Thyroid gland (tissue), 4 donors: Measurements from ENCODE around the gene RASGRP3.

Source experiments
- POLR2A ChIP-seq, 2 donors: fragments of 450-650 bp; IDR thresholded peaks; one replicate each; pipeline ENCODE4 v1.6.1; 2017; ENCODE audit warnings: antibody characterized with exemption in 2 of 2, mild to moderate bottlenecking in 2 of 2, moderate library complexity in 1 of 2
- TF ChIP-seq, protein P1 (sequence below), 6 experiments: fragments of 200-600 bp in 3 of 6; fragments of 450-650 bp in 3 of 6; sonication (generic) in 3 of 6; IDR thresholded peaks; one replicate each; pipeline ENCODE4 v1.5.1; 2016 to 2019; ENCODE audit warnings: antibody characterized with exemption in 6 of 6, mild to moderate bottlenecking in 2 of 6, inconsistent platforms in 1 of 6, moderate library complexity in 1 of 6

DNA sequence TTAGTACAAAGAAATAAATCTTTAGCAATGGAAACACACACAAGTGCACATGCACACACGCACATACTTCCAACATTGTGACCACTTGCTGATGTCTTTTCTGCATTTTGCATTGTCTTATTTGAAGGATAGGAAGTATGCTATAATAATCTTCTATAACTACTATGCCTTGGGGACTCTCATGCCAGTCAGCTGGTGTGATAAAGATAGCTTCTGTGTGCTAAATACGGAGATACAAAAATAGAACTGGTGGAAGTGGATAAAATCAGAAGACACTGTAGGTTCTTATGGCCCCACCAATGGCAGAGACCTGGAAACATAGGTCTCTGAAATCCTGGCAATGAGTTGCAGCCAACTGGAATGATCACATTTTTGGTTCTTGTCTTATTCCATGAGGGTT is 31.5 kb upstream of the RASGRP3 start:
- no peak for TF ChIP-seq POLR2A (IDR thresholded peaks at IDR 0.05)
- TF ChIP-seq, protein P1, sequence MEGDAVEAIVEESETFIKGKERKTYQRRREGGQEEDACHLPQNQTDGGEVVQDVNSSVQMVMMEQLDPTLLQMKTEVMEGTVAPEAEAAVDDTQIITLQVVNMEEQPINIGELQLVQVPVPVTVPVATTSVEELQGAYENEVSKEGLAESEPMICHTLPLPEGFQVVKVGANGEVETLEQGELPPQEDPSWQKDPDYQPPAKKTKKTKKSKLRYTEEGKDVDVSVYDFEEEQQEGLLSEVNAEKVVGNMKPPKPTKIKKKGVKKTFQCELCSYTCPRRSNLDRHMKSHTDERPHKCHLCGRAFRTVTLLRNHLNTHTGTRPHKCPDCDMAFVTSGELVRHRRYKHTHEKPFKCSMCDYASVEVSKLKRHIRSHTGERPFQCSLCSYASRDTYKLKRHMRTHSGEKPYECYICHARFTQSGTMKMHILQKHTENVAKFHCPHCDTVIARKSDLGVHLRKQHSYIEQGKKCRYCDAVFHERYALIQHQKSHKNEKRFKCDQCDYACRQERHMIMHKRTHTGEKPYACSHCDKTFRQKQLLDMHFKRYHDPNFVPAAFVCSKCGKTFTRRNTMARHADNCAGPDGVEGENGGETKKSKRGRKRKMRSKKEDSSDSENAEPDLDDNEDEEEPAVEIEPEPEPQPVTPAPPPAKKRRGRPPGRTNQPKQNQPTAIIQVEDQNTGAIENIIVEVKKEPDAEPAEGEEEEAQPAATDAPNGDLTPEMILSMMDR (IDR thresholded peaks at IDR 0.05): no peak
